Common myeloid progenitor, CD34-positive (primary cell): Measurements from ENCODE around the gene PHF19.

Experiments
- CTCF ChIA-PET: fragments of 350-600 bp; sonication (Branson Sonifier 250); formaldehyde crosslinking; loops from one replicate; lab custom pipeline; 2021; ENCODE audit warnings: antibody characterized with exemption; lab: Charles Lee
- POLR2A ChIA-PET: fragments of 350-600 bp; sonication (Branson Sonifier 250); formaldehyde crosslinking; loops from one replicate; lab custom pipeline; 2021; ENCODE audit warnings: antibody characterized with exemption; lab: Charles Lee
- DNase-seq, 3 donors: peaks; one replicate each; pipeline versions ENCODE4 v3.0.0 to v3.0.0-alpha.2; 2013
- H3K27ac ChIP-seq, 2 experiments: 1 replicate in 1 of 2; 2 replicates in 1 of 2; pipeline ENCODE4 v1.7.0; 2013; ENCODE audit warnings: inconsistent platforms in 2 of 2, low read length in 2 of 2, mild to moderate bottlenecking in 2 of 2, low read depth in 1 of 2, moderate library complexity in 1 of 2; ENCODE audit not compliant: severe bottlenecking in 2 of 2, insufficient read depth in 1 of 2, poor library complexity in 1 of 2
- H3K27me3 ChIP-seq, 5 experiments: replicated peaks in 2 of 5; 1 replicate in 3 of 5; 2 replicates in 2 of 5; pipeline versions ENCODE4 v1.6.1 to v1.7.0; 2013; ENCODE audit warnings: low read length in 4 of 5, mild to moderate bottlenecking in 2 of 5, moderate library complexity in 2 of 5, inconsistent platforms in 1 of 5; ENCODE audit not compliant: insufficient read depth in 5 of 5, control insufficient read depth in 4 of 5
- H3K36me3 ChIP-seq, 4 experiments: 1 replicate in 2 of 4; 2 replicates in 2 of 4; pipeline versions ENCODE4 v1.6.1 to v1.7.0; 2013; ENCODE audit warnings: low read length in 3 of 4, control low read depth in 1 of 4, mild to moderate bottlenecking in 1 of 4; ENCODE audit not compliant: control insufficient read depth in 4 of 4, insufficient read depth in 4 of 4
- H3K4me1 ChIP-seq, 4 experiments: 1 replicate in 3 of 4; 2 replicates in 1 of 4; pipeline versions ENCODE4 v1.6.1 to v1.7.1; 2013; ENCODE audit warnings: low read length in 3 of 4, mild to moderate bottlenecking in 3 of 4, control low read depth in 1 of 4, inconsistent platforms in 1 of 4, moderate library complexity in 1 of 4; ENCODE audit not compliant: control insufficient read depth in 4 of 4, insufficient read depth in 4 of 4; ENCODE audit errors: control extremely low read depth in 1 of 4
- H3K4me3 ChIP-seq, 7 experiments: 1 replicate in 4 of 7; 2 replicates in 3 of 7; pipeline versions ENCODE4 v1.5.1 to v1.7.0; 2013; ENCODE audit warnings: mild to moderate bottlenecking in 7 of 7, low read length in 6 of 7, moderate library complexity in 6 of 7, inconsistent platforms in 2 of 7, low read depth in 2 of 7, control low read depth in 1 of 7; ENCODE audit not compliant: insufficient read depth in 4 of 7, control insufficient read depth in 1 of 7; ENCODE audit errors: extremely low read depth in 1 of 7
- H3K9me3 ChIP-seq, 5 experiments: 1 replicate in 4 of 5; 2 replicates in 1 of 5; pipeline versions ENCODE4 v1.6.1 to v1.7.1; 2013; ENCODE audit warnings: low read length in 4 of 5, mild to moderate bottlenecking in 2 of 5, inconsistent platforms in 1 of 5, low read depth in 1 of 5, moderate library complexity in 1 of 5; ENCODE audit not compliant: control insufficient read depth in 4 of 5, insufficient read depth in 2 of 5; ENCODE audit errors: control extremely low read depth in 1 of 5
- WGBS: methylation state at CpG from one replicate; pipeline ENCODE4 v1.1.5; 2013; ENCODE audit not compliant: insufficient coverage; 5-methylcytosine and 5-hydroxymethylcytosine counted together

PHF19 gene

GRCh38 chr9:120891884-120892747, 15.1 kb upstream of the PHF19 start:
- no peaks in the 10 kb centered on the region for H3K27me3 ChIP-seq
- WGBS: 46% methylated on average over 6 of the region's 15 CpGs
- CTCF ChIA-PET: interaction anchor here (0.7 to 2.8 kb wide), 6 partner anchors 13 to 45 kb away, joined by 3 to 13 read pairs (median 4); partner anchors contain the start of gene PHF19
- peaks cover 13 to 47% (median 40%) of the 10 kb centered on the region in 4 experiments for H3K4me1 ChIP-seq
- peak overlapping the region in 1 of 7 experiments; percentile 46 for H3K4me3 ChIP-seq
- POLR2A ChIA-PET: interaction anchor here (1.0 to 2.8 kb wide), 4 partner anchors 8 to 42 kb away, joined by 3 to 8 read pairs (median 3); no protein-coding TSS in a partner anchor
- no peaks in the 10 kb centered on the region for H3K9me3 ChIP-seq
- H3K27ac ChIP-seq: peak overlapping the region in 1 of 2 experiments; percentile 28
- no peaks in the 10 kb centered on the region for H3K36me3 ChIP-seq
- DNase-seq: no peak

DNA sequence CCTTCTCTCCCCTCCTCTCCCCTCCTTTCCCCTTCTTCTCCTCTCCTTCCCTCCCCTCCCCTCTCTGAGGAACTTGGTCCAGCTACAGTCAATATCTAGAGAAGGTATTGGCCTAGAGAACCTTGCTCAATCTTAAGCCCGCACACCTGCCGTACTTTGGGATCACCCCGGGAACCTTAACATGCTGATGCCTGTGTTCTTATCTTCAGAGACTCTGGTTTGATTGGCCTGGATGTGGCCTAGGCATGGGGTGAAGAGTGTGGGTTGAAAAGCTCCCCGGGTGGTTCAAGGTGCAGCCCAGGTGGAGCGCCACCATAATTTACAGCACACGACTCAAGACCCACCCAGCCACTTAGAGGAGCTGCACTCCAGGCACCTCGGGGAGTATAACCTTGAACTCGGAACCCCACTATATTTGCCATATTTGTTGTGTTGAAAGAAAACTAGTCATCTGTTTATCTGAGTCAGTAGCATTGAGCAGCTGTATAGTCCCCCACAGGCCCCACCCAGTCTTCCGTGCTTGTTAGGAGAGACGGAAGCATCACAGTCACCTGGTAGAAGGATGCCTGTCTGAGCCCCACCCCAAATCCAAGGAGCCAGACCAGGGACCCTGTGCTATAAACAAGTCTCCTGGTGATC, 14.4 kb upstream of the PHF19 start:
- CTCF ChIA-PET: interaction anchor here (0.7 to 2.8 kb wide), 3 partner anchors 12 to 20 kb away, joined by 4 to 13 read pairs (median 4); partner anchors contain the start of gene PHF19
- no peak for DNase-seq
- Histone ChIP-seq H3K4me3 (no peak overlapping the region), H3K9me3 (no peaks in the 10 kb centered on the region), H3K27me3 (no peaks in the 10 kb centered on the region), H3K27ac (no peak overlapping the region), H3K36me3 (no peaks in the 10 kb centered on the region), H3K4me1 (peaks cover 13 to 45% (median 36%) of the 10 kb centered on the region in 4 experiments)
- POLR2A ChIA-PET: interaction anchor here (1.0 to 2.8 kb wide), 3 partner anchors 7 to 38 kb away, joined by 3 to 8 read pairs (median 3); no protein-coding TSS in a partner anchor
- 93% methylated on average over 4 of the region's 10 CpGs for WGBS

DNA sequence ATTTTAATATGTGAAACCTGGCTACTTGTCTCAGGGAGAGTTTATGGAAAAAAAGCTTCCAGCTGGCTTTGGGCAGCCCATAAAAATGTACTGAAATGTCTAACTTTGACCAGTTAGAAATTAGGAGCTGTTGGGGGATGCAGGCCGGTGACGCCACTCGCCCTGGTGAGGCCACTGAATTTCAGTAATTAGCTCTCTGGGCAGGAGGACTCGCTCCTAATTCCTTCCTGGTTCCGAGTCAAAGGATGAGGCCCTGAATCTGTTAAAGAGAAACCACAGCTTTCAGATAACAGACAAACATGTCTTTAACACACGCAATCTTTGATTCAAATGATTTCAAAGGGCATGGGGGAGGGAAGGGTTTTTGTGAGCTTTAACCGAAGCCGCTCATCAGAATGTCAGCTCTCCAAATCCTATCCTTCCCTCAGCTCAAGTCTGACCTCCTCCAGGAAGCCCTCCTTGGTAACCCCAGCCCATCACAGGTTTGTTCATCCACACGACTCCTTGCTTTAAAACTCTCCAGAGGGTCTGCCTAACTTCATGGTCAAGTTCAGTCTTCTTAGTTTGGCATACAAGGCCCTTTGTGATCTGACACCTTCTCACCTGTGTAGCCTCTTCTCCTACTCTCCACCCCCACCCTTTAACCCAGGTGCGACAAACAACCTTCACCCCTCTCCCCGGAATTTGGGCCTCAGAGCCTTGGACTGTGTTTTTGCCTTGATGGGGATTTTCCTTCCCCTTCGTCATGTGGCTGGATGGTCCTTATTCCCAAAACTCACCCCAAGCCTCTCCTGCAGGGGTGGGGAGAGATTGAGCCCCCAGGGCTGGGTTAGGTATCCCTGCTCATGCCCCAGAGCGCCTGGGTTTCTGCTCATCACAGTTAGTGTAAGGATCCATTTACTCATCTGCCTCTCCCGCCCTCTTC, 13.6 kb upstream of the PHF19 start:
- CTCF ChIA-PET: interaction anchor here (0.6 to 2.8 kb wide), 4 partner anchors 14 to 41 kb away, joined by 3 to 13 read pairs (median 4); partner anchors contain the start of gene PHF19

GRCh38 chr9:120889606-120890271, 12.8 kb upstream of the PHF19 start:
- Histone ChIP-seq H3K9me3 (no peaks in the 10 kb centered on the region), H3K27ac (no peak overlapping the region), H3K4me3 (no peak overlapping the region), H3K27me3 (no peaks in the 10 kb centered on the region), H3K36me3 (no peaks in the 10 kb centered on the region), H3K4me1 (peaks cover 13 to 52% (median 44%) of the 10 kb centered on the region in 4 experiments)
- no peak for DNase-seq
- ChIA-PET CTCF (interaction anchor here (0.6 to 2.8 kb wide), 4 partner anchors 13 to 42 kb away, joined by 3 to 13 read pairs (median 4); partner anchors contain the start of gene PHF19), POLR2A (interaction anchor here (0.8 to 1.2 kb wide), 2 partner anchors 12 to 1230 kb away, joined by 3 to 5 read pairs; partner anchors contain the start of gene PHF19)
- 100% methylated on average over 1 of the region's 1 CpG for WGBS

More for the DNA sequence above, 13.6 kb upstream of the PHF19 start:
- H3K9me3 ChIP-seq: no peaks in the 10 kb centered on the region
- WGBS: 76% methylated on average over 12 of the region's 14 CpGs
- H3K4me3 ChIP-seq: no peak overlapping the region
- H3K27ac ChIP-seq: no peak overlapping the region
- POLR2A ChIA-PET: interaction anchor here (1.0 to 1.2 kb wide), 2 partner anchors 13 to 31 kb away, joined by 3 to 5 read pairs; partner anchors contain the start of gene PHF19
- no peak for DNase-seq
- H3K27me3 ChIP-seq: no peaks in the 10 kb centered on the region
- H3K36me3 ChIP-seq: no peaks in the 10 kb centered on the region
- H3K4me1 ChIP-seq: peaks cover 13 to 51% (median 44%) of the 10 kb centered on the region in 4 experiments

- Histone ChIP-seq H3K4me1 (peaks cover 13 to 51% (median 43%) of the 10 kb centered on the region in 4 experiments), H3K4me3 (no peak overlapping the region), H3K36me3 (no peaks in the 10 kb centered on the region), H3K27me3 (no peaks in the 10 kb centered on the region), H3K27ac (no peak overlapping the region), H3K9me3 (no peaks in the 10 kb centered on the region)
- ChIA-PET CTCF (interaction anchor here (0.7 to 2.4 kb wide), 4 partner anchors 10 to 48 kb away, joined by 3 to 12 read pairs (median 4); no protein-coding TSS in a partner anchor), POLR2A (no interaction called here)
- no peak for DNase-seq
Observed at GRCh38 chr9:120888626-120889025, 11.6 kb upstream of the PHF19 start.

DNA sequence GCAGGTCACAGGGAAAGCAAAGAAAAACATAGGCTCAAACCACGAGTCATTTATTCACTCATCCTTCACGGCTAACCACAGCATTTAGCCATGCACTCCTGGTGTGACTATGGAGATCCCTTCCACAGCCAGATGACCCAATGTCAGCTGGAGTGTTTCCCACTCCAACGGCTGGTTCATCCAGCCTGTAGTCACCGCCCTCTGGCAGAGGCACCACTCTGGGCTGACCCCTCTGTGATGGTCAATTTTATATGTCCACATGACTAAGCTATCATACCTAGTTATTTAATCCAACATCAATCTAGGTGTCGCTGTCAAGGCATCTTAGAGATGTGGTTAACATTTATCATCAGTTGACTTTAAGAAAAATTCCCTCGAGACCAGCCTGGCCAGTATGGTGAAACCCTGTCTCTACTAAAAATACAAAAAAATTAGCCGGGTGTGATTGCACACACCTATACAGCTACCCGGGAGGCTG, 9.5 kb upstream of the PHF19 start:
- Histone ChIP-seq H3K4me1 (peaks cover 7 to 35% (median 28%) of the 10 kb centered on the region in 4 experiments), H3K27me3 (no peaks in the 10 kb centered on the region), H3K36me3 (no peaks in the 10 kb centered on the region), H3K9me3 (no peaks in the 10 kb centered on the region), H3K27ac (no peak overlapping the region), H3K4me3 (no peak overlapping the region)
- POLR2A ChIA-PET: no interaction called here
- 74% methylated on average over 4 of the region's 8 CpGs for WGBS
- DNase-seq: no peak
- CTCF ChIA-PET: interaction anchor here (0.8 to 1.5 kb wide), 10 partner anchors 9 to 175 kb away, joined by 3 to 10 read pairs (median 3); partner anchors contain the start of gene PHF19
